ENCODE measurements around the gene POLR1F. TPM values are rescaled to one million over a fixed set of nuclear protein-coding genes. Genes with fewer than 3 reads are reported as not detected.

Gene POLR1F
- polyA plus RNA-seq, 1 of the 3 experiments (the other 2 are of a cell fraction), result 5.1 TPM

- TF ChIP-seq PBX3 (IDR thresholded peaks at IDR 0.05), result no peak
- TF ChIP-seq FOXJ3 (CRISPR knock-in tag; IDR thresholded peaks at IDR 0.05), result no peak
- no peak for TF ChIP-seq NRF1 (IDR thresholded peaks at IDR 0.05; ENCODE audit: low read depth, low read length)
- no peak for TF ChIP-seq GABPA (IDR thresholded peaks at IDR 0.05; ENCODE audit: low read depth)
- TF ChIP-seq IRF3 (IDR thresholded peaks at IDR 0.05; ENCODE audit: low read depth, low read length), result no peak
- TF ChIP-seq EZH2phosphoT487 (IDR thresholded peaks at IDR 0.05; ENCODE audit: borderline replicate concordance, low read depth), result no peak
- no peak for TF ChIP-seq REST (IDR thresholded peaks at IDR 0.05; ENCODE audit: low read depth, low read length)
- TF ChIP-seq USF2 (IDR thresholded peaks at IDR 0.05; ENCODE audit: borderline replicate concordance, low read depth, low read length), result no peak
- TF ChIP-seq FOSL2 (IDR thresholded peaks at IDR 0.05; ENCODE audit: borderline replicate concordance, low read depth), result no peak
- TF ChIP-seq TEAD4 (IDR thresholded peaks at IDR 0.05; ENCODE audit: borderline replicate concordance, insufficient read depth), result no peak
These were observed 7.9 kb downstream of the POLR1F start (continued) for GRCh38 chr7:19700936-19701335.

- no peak overlapping the region for H3K4me3 ChIP-seq (ENCODE audit: low read depth in 2 of 2, low read length in 1 of 2)
- peaks cover 41 to 65% of the 10 kb centered on the region in 2 experiments for H3K36me3 ChIP-seq (replicated peaks in 1 of 2; ENCODE audit: control insufficient read depth in 1 of 2, insufficient read depth in 2 of 2, low read length in 1 of 2)
- no peaks in the 10 kb centered on the region for H3F3A ChIP-seq (replicated peaks; ENCODE audit: insufficient read depth)
- WGBS (ENCODE audit: low lambda C conversion rate), result 89% methylated on average over 3 of the region's 3 CpGs
- H3K79me2 ChIP-seq (ENCODE audit: insufficient read depth), result no peaks in the 10 kb centered on the region
- no peak overlapping the region for H3K4me2 ChIP-seq
- DNase-seq, result no peak
- H3K9me2 ChIP-seq, result no peaks in the 10 kb centered on the region
- no peaks in the 10 kb centered on the region for H4K20me1 ChIP-seq (ENCODE audit: insufficient read depth)
- no peaks in the 10 kb centered on the region; a peak in 1 of 4 replicates for H3K4me1 ChIP-seq (ENCODE audit: control insufficient read depth in 1 of 2, insufficient read depth in 2 of 2, low read depth in 1 of 2, low read length in 1 of 2)
- no peak overlapping the region for H3K27ac ChIP-seq (ENCODE audit: low read depth in 2 of 2, low read length in 1 of 2)
- no peaks in the 10 kb centered on the region for H3K9me3 ChIP-seq
- no peak overlapping the region for H2AFZ ChIP-seq (ENCODE audit: low read depth)
- no peaks in the 10 kb centered on the region for H3K27me3 ChIP-seq (ENCODE audit: insufficient read depth)
- H3K9ac ChIP-seq, result no peak overlapping the region
- CTCF ChIA-PET, result interaction anchor here (1.6 to 5.1 kb wide), 3 partner anchors 11 to 49 kb away, joined by 4 to 31 read pairs (median 11); partner anchors contain the start of gene POLR1F
- POLR2A ChIA-PET, result no interaction called here
- TF ChIP-seq EZH2phosphoT487 (IDR thresholded peaks at IDR 0.05; ENCODE audit: borderline replicate concordance, low read depth), result no peak
These were observed 10.5 kb downstream of the POLR1F start for GRCh38 chr7:19698331-19698730.

All from SK-N-SH (cell line).